HL-60 (cell line): ENCODE results near the gene POC1A.

Source experiments
- DNase-seq, 2 experiments: peaks; one replicate each; pipeline ENCODE4 v3.0.0-alpha.2; 2010 to 2020; ENCODE audit warnings: low read depth in 1 of 2, low spot score in 1 of 2
- H3K27ac ChIP-seq: fragments of 250-450 bp; sonication (Bioruptor Pico); replicated peaks from 2 replicates; pipeline ENCODE4 v1.5.1; 2020; ENCODE audit warnings: mild to moderate bottlenecking, moderate library complexity
- H3K27me3 ChIP-seq: fragments of 250-450 bp; sonication (Bioruptor Pico); 2 replicates; pipeline ENCODE4 v1.5.1; 2021; ENCODE audit warnings: mild to moderate bottlenecking, moderate library complexity; ENCODE audit not compliant: insufficient read depth, poor library complexity, severe bottlenecking
- H3K4me3 ChIP-seq: replicated peaks from 2 replicates; pipeline ENCODE4 v1.5.1; 2011; ENCODE audit warnings: mild to moderate bottlenecking, control low read depth, low read length; ENCODE audit not compliant: insufficient read depth
- CTCF ChIP-seq: IDR thresholded peaks from one replicate; pipeline ENCODE4 v1.5.1; 2011; ENCODE audit warnings: low read length, control low read depth, inconsistent platforms; ENCODE audit not compliant: insufficient read depth
- GABPA ChIP-seq: IDR thresholded peaks from 2 replicates; pipeline ENCODE4 v1.6.1; 2012; ENCODE audit warnings: low read depth
- POLR2AphosphoS5 ChIP-seq: IDR thresholded peaks from 2 replicates; pipeline ENCODE4 v1.6.1; 2012; ENCODE audit warnings: low read depth
- REST ChIP-seq: IDR thresholded peaks from 2 replicates; pipeline ENCODE4 v1.6.1; 2012; ENCODE audit warnings: low read depth; ENCODE audit not compliant: insufficient replicate concordance
- SPI1 ChIP-seq: IDR thresholded peaks from 2 replicates; pipeline ENCODE4 v1.6.1; 2012; ENCODE audit warnings: low read depth, mild to moderate bottlenecking, borderline replicate concordance

Gene POC1A

GRCh38 chr3:52073490-52073889 is 80.7 kb downstream of the POC1A start:
- Histone ChIP-seq H3K27ac (no peak overlapping the region), H3K4me3 (no peak overlapping the region), H3K27me3 (no peaks in the 10 kb centered on the region)
- TF ChIP-seq CTCF (no peak), REST (no peak), GABPA (no peak), SPI1 (no peak), POLR2AphosphoS5 (no peak)
- DNase-seq: no peak

GRCh38 chr3:52072471-52072870 is 81.8 kb downstream of the POC1A start:
- TF ChIP-seq REST (no peak), GABPA (no peak), CTCF (no peak), SPI1 (no peak), POLR2AphosphoS5 (no peak)
- no peak overlapping the region for H3K27ac ChIP-seq
- H3K27me3 ChIP-seq: no peaks in the 10 kb centered on the region
- DNase-seq: no peak
- no peak overlapping the region for H3K4me3 ChIP-seq

- no peak for DNase-seq
- TF ChIP-seq SPI1: no peak
- no peak for TF ChIP-seq CTCF
- TF ChIP-seq POLR2AphosphoS5: no peak
- TF ChIP-seq REST: no peak
- no peak for TF ChIP-seq GABPA
- Histone ChIP-seq H3K27ac (no peak overlapping the region), H3K4me3 (no peak overlapping the region), H3K27me3 (no peaks in the 10 kb centered on the region)
These were observed 82.2 kb downstream of the POC1A start for GRCh38 chr3:52072020-52072419.
